Measurements from ENCODE around the gene MRPS5.

DNA sequence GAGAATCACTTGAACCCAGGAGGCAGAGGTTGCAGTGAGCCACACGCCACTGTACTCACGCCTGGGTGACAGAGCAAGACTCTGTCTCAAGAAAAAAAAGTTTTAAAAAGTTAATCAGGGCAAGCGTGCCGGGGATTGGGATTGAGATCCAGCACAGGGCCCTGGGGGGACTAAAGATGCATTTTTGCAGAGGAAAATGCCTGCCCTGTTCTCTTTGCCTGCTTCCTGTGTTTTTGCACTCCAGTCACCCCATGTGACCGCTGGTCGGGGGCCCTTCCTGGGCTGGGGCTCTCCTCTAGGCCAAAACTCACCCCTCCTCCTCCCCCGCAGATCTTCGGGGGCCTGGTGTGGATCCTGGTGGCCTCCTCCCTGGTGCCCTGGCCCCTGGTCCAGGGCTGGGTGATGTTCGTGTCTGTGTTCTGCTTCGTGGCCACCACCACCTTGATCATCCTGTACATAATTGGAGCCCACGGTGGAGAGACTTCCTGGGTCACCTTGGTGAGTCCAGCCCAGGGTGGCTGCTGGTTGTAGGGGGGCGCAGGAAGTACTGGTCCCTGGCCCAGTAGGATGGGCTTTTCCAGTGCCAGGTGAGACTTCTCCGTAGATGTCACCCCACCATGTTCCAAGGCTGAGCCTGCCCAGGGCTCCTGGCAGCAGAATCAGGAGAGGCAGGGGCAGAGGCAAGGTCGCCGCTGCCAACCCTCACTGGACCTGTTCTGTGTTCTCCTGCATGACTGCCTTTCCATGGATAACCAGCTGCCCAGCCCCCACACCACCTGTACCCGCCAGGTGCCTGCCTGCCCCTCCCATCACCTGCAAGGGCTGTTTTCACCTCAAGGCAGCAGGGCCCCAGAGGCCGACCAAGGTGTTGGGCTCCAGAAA, 73.7 kb downstream of the MRPS5 start:
- TF ChIP-seq TAF1 (IDR thresholded peaks at IDR 0.05; ENCODE audit: borderline replicate concordance, insufficient read depth, low read length) (no peak), POLR2AphosphoS5 (IDR thresholded peaks at IDR 0.05; ENCODE audit: low read depth, low read length) (no peak), FOXP2 (optimal IDR thresholded peaks at IDR 0.05; ENCODE audit: borderline replicate concordance, extremely low read depth, extremely low read length, insufficient read depth) (no peak), SIN3A (IDR thresholded peaks at IDR 0.05; ENCODE audit: borderline replicate concordance, insufficient read depth, low read length) (no peak)
- TF ChIP-seq, protein P1, sequence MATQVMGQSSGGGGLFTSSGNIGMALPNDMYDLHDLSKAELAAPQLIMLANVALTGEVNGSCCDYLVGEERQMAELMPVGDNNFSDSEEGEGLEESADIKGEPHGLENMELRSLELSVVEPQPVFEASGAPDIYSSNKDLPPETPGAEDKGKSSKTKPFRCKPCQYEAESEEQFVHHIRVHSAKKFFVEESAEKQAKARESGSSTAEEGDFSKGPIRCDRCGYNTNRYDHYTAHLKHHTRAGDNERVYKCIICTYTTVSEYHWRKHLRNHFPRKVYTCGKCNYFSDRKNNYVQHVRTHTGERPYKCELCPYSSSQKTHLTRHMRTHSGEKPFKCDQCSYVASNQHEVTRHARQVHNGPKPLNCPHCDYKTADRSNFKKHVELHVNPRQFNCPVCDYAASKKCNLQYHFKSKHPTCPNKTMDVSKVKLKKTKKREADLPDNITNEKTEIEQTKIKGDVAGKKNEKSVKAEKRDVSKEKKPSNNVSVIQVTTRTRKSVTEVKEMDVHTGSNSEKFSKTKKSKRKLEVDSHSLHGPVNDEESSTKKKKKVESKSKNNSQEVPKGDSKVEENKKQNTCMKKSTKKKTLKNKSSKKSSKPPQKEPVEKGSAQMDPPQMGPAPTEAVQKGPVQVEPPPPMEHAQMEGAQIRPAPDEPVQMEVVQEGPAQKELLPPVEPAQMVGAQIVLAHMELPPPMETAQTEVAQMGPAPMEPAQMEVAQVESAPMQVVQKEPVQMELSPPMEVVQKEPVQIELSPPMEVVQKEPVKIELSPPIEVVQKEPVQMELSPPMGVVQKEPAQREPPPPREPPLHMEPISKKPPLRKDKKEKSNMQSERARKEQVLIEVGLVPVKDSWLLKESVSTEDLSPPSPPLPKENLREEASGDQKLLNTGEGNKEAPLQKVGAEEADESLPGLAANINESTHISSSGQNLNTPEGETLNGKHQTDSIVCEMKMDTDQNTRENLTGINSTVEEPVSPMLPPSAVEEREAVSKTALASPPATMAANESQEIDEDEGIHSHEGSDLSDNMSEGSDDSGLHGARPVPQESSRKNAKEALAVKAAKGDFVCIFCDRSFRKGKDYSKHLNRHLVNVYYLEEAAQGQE (IDR thresholded peaks at IDR 0.05; ENCODE audit: insufficient read depth in 1 of 2, low read depth in 2 of 2, low read length in 2 of 2), result no peak
